Epithelial cell of esophagus (primary cell): ENCODE data around the gene ADAMTS2.

Experiments
- DNase-seq: peaks from one replicate; pipeline ENCODE4 v3.0.0; 2010; ENCODE audit warnings: low read depth
- H3K4me3 ChIP-seq: 2 replicates; pipeline ENCODE4 v1.5.1; 2011; ENCODE audit warnings: mild to moderate bottlenecking, low read length, control low read depth
- CTCF ChIP-seq: IDR thresholded peaks from 2 replicates; pipeline ENCODE4 v1.5.1; 2011; ENCODE audit warnings: low read depth, mild to moderate bottlenecking, low read length, control low read depth, inconsistent platforms; ENCODE audit not compliant: insufficient read depth; ENCODE audit errors: missing control alignments

Gene ADAMTS2

GRCh38 chr5:179123491-179124272, 221.6 kb downstream of the ADAMTS2 start:
- no peak overlapping the region for H3K4me3 ChIP-seq
- peak; percentile 5 for DNase-seq
- TF ChIP-seq CTCF = no peak

- H3K4me3 ChIP-seq = no peak overlapping the region
- DNase-seq = peak; percentile 2
- no peak for TF ChIP-seq CTCF
These were observed 222.2 kb downstream of the ADAMTS2 start for GRCh38 chr5:179123109-179123426.

- H3K4me3 ChIP-seq = no peak overlapping the region
- no peak for DNase-seq
- no peak for TF ChIP-seq CTCF
These were observed 222.7 kb downstream of the ADAMTS2 start for GRCh38 chr5:179122411-179123108.

GRCh38 chr5:179121667-179122111, 223.6 kb downstream of the ADAMTS2 start:
- H3K4me3 ChIP-seq = no peak overlapping the region
- TF ChIP-seq CTCF = no peak
- no peak for DNase-seq

GRCh38 chr5:179120951-179121666, 224.2 kb downstream of the ADAMTS2 start:
- TF ChIP-seq CTCF = no peak
- DNase-seq = no peak
- no peak overlapping the region for H3K4me3 ChIP-seq

GRCh38 chr5:179120421-179120861, 224.8 kb downstream of the ADAMTS2 start:
- H3K4me3 ChIP-seq = no peak overlapping the region
- DNase-seq = no peak
- TF ChIP-seq CTCF = no peak
